GM12874 (cell line): ENCODE measurements around the gene SCG3.

Experiments
- CTCF ChIP-seq: IDR thresholded peaks from 2 replicates; pipeline ENCODE4 v1.5.1; 2011; ENCODE audit warnings: low read depth, mild to moderate bottlenecking, control low read depth, low read length, moderate library complexity; ENCODE audit not compliant: insufficient read depth

SCG3 gene

DNA sequence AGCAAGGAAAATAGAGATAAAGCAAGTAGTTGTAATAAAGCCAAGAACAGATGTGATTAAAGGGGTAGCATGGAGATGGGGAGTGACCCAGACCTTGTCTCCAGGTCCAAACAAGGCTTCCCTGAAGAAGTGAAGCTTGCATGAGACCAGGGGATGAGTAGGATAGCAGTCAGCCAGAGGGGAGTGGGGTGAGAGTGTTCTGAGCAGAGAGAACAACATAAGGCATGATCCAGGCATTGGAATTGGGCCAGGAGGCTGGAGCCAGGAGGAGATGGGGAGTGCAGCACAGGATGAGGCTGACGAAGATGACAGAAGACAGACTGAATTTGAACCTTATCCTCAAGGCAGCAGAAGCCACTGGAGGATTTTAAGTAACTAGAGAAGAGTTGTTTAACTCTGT lies 77.3 kb downstream of the SCG3 start:
- no peak for TF ChIP-seq CTCF

DNA sequence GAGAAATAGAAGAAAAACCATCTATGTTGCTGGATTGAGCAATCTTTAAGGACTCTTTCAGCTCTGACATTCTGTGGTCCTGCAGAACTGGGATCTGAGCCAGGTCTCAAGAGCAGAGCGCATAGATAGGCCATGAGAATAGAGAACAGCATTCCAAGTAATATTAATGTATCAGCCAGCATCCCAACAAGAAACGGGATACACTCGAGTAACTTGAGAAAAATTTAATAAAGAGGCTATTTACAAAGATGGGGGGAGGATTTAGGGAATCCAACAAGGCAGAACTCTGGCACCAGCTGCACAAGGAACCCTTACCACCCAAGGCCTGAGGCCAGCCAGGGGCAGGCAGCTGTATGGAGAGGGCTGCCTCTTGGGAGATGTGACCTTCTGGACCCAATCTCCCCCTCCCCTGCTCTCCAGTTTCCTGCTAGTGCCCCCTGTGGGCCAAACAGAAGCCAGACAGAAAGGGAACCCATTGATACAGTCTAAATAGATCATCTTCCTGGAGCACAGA lies 78.3 kb downstream of the SCG3 start:
- peak; percentile 53 for TF ChIP-seq CTCF

DNA sequence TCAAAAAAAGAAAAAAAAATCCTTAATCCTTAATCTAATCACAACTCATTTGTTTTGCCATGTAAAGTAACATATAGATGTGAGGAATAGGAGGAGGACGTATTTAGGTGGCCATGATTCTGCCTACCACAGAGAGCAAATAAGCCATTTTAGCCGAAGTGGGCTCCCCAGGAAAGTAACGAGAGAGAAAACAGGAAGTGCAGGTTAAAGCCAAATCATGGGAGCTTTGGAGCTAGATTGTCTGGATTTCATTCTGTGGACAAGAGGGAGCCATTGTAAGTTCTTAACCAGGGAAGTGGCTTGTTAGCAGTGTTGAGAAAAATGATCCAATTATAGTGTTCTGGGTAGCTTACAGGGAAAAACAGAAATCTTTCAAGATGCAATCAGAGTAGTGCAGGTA lies 79.5 kb downstream of the SCG3 start:
- no peak for TF ChIP-seq CTCF

DNA sequence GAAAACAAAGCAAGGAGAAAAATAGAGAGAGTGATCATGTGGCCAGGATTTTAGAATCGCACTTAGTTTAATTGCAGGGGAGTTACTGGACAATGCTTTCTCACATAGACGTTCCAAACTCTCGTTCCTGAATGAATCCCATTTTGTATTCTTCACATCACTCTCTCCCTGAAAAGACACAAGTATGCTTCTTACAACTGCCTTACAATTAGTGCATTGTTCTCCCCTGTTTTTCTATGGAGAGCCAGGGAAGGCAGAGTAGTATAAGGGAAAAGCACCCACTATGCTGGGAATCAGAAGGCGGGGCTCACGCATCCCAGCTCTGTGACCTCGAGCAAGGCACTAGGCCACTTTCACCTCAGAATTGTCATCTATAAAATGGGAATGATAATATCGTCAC lies 84.4 kb downstream of the SCG3 start:
- TF ChIP-seq CTCF: no peak

GRCh38 chr15:51766341-51766740 lies 85.0 kb downstream of the SCG3 start:
- TF ChIP-seq CTCF: no peak

- TF ChIP-seq CTCF: no peak
Observed at GRCh38 chr15:51768018-51768417, 86.7 kb downstream of the SCG3 start.
